Neural crest cell (in vitro differentiated cells): ENCODE measurements around the gene KNDC1. TPM values are rescaled to one million over a fixed set of nuclear protein-coding genes. Genes with fewer than 3 reads are reported as not detected.

ENCODE experiments used
- DNase-seq: peaks from one replicate; pipeline ENCODE4 v3.0.0; 2021; ENCODE audit warnings: low read depth, mixed read lengths, low spot score
- H3K27ac Mint-ChIP-seq: one replicate; pipeline ENCODE4 v1.8.0; 2021; ENCODE audit warnings: mild to moderate bottlenecking, mixed read lengths; ENCODE audit not compliant: unreplicated experiment
- H3K27me3 Mint-ChIP-seq: 2 replicates; pipeline ENCODE4 v1.8.0; 2021; ENCODE audit warnings: low read depth, mild to moderate bottlenecking, mixed read lengths
- H3K36me3 Mint-ChIP-seq: 2 replicates; pipeline ENCODE4 v1.8.0; 2021; ENCODE audit warnings: low read depth, mild to moderate bottlenecking, mixed read lengths
- H3K4me1 Mint-ChIP-seq: 2 replicates; pipeline ENCODE4 v1.8.0; 2021; ENCODE audit warnings: mixed read lengths
- H3K4me3 Mint-ChIP-seq: one replicate; pipeline ENCODE4 v1.8.0; 2021; ENCODE audit warnings: mild to moderate bottlenecking, mixed read lengths
- H3K9me3 Mint-ChIP-seq: 2 replicates; pipeline ENCODE4 v1.8.0; 2021; ENCODE audit warnings: mixed read lengths
- CTCF ChIP-seq: fragments of 200-600 bp; sonication (generic); conservative IDR thresholded peaks from 2 replicates; pipeline ENCODE4 v1.5.0; 2021; ENCODE audit warnings: antibody characterized with exemption, mild to moderate bottlenecking
- total RNA-seq: library from RNA; stranded (reverse); gene quantifications from 2 replicates; pipeline ENCODE4 v1.2.1, GENCODE V29; 2021

Gene KNDC1
- total RNA-seq, 1 donor from 2014 or later, result 5.5 TPM

- TF ChIP-seq CTCF, result no peak
- no peaks in the 10 kb centered on the region for H3K36me3 Mint-ChIP-seq
- DNase-seq, result no peak
These were observed 55.6 kb downstream of the KNDC1 start for GRCh38 chr10:133215586-133215985.

GRCh38 chr10:133216776-133217175 is 56.8 kb downstream of the KNDC1 start:
- H3K27me3 Mint-ChIP-seq, result peaks cover 38% of the 10 kb centered on the region
- H3K9me3 Mint-ChIP-seq, result no peaks in the 10 kb centered on the region

More at GRCh38 chr10:133215586-133215985, 55.6 kb downstream of the KNDC1 start:
- Mint-ChIP-seq H3K4me1 (no peaks in the 10 kb centered on the region), H3K9me3 (no peaks in the 10 kb centered on the region), H3K27me3 (peaks cover 27% of the 10 kb centered on the region), H3K4me3 (no peak overlapping the region), H3K27ac (no peak overlapping the region)

GRCh38 chr10:133217800-133218589 is 58.0 kb downstream of the KNDC1 start:
- H3K9me3 Mint-ChIP-seq, result no peaks in the 10 kb centered on the region
- H3K27me3 Mint-ChIP-seq, result peaks cover 39% of the 10 kb centered on the region
- H3K4me3 Mint-ChIP-seq, result no peak overlapping the region
- H3K27ac Mint-ChIP-seq, result no peak overlapping the region
- no peak for TF ChIP-seq CTCF
- no peak for DNase-seq
- no peaks in the 10 kb centered on the region for H3K36me3 Mint-ChIP-seq
- H3K4me1 Mint-ChIP-seq, result no peaks in the 10 kb centered on the region

More at GRCh38 chr10:133216776-133217175, 56.8 kb downstream of the KNDC1 start:
- Mint-ChIP-seq H3K4me1 (no peaks in the 10 kb centered on the region), H3K27ac (no peak overlapping the region), H3K36me3 (no peaks in the 10 kb centered on the region), H3K4me3 (no peak overlapping the region)
- no peak for TF ChIP-seq CTCF
- DNase-seq, result no peak

- no peaks in the 10 kb centered on the region for H3K4me1 Mint-ChIP-seq
- no peak for DNase-seq
- TF ChIP-seq CTCF, result no peak
- no peak overlapping the region for H3K27ac Mint-ChIP-seq
- H3K4me3 Mint-ChIP-seq, result no peak overlapping the region
- no peaks in the 10 kb centered on the region for H3K9me3 Mint-ChIP-seq
- H3K27me3 Mint-ChIP-seq, result peaks cover 41% of the 10 kb centered on the region
- H3K36me3 Mint-ChIP-seq, result no peaks in the 10 kb centered on the region
These were observed 58.9 kb downstream of the KNDC1 start for GRCh38 chr10:133218891-133219290.

- H3K4me1 Mint-ChIP-seq, result no peaks in the 10 kb centered on the region
- no peaks in the 10 kb centered on the region for H3K36me3 Mint-ChIP-seq
- no peak overlapping the region for H3K27ac Mint-ChIP-seq
- TF ChIP-seq CTCF, result no peak
- peaks cover 48% of the 10 kb centered on the region for H3K27me3 Mint-ChIP-seq
- DNase-seq, result no peak
- H3K9me3 Mint-ChIP-seq, result no peaks in the 10 kb centered on the region
- H3K4me3 Mint-ChIP-seq, result no peak overlapping the region
These were observed 59.8 kb downstream of the KNDC1 start for GRCh38 chr10:133219782-133220181.
